ENCODE data around the gene BAZ1B.

- TF ChIP-seq CTCF (IDR thresholded peaks at IDR 0.05; ENCODE audit: low read depth, low read length, poor library complexity, severe bottlenecking) (no peak), EZH2phosphoT487 (IDR thresholded peaks at IDR 0.05; ENCODE audit: borderline replicate concordance, low read length) (no peak)
Observed at GRCh38 chr7:73437091-73437490, 85.0 kb downstream of the BAZ1B start.
